T follicular helper cell (primary cell): Measurements from ENCODE around the gene KLHL29.

Source experiments
- DNase-seq: peaks from one replicate; pipeline ENCODE4 v3.0.0-alpha.2; 2020; ENCODE audit warnings: low read depth

Gene KLHL29

GRCh38 chr2:23550553-23550952, 165.6 kb downstream of the KLHL29 start:
- DNase-seq: no peak

- DNase-seq: no peak
Measured at GRCh38 chr2:23551875-23552274, 166.9 kb downstream of the KLHL29 start.

GRCh38 chr2:23553561-23553960, 168.6 kb downstream of the KLHL29 start:
- DNase-seq: no peak

GRCh38 chr2:23554054-23554697, 169.2 kb downstream of the KLHL29 start:
- DNase-seq: no peak

GRCh38 chr2:23555944-23556343, 171.0 kb downstream of the KLHL29 start:
- DNase-seq: no peak

GRCh38 chr2:23556929-23557328, 171.9 kb downstream of the KLHL29 start:
- DNase-seq: no peak

GRCh38 chr2:23557455-23557854, 172.5 kb downstream of the KLHL29 start:
- no peak for DNase-seq

- no peak for DNase-seq
Measured at GRCh38 chr2:23559561-23560239, 174.7 kb downstream of the KLHL29 start.

- no peak for DNase-seq
Measured at GRCh38 chr2:23561088-23561487, 176.1 kb downstream of the KLHL29 start.

- no peak for DNase-seq
Measured at GRCh38 chr2:23561544-23561943, 176.6 kb downstream of the KLHL29 start.

- no peak for DNase-seq
Measured at GRCh38 chr2:23562143-23562542, 177.2 kb downstream of the KLHL29 start.

- DNase-seq: no peak
Measured at GRCh38 chr2:23563151-23563550, 178.2 kb downstream of the KLHL29 start.

GRCh38 chr2:23563673-23564614, 179.0 kb downstream of the KLHL29 start:
- no peak for DNase-seq

- DNase-seq: no peak
Measured at GRCh38 chr2:23564615-23564960, 179.6 kb downstream of the KLHL29 start.

- DNase-seq: no peak
Measured at GRCh38 chr2:23565374-23565773, 180.4 kb downstream of the KLHL29 start.

GRCh38 chr2:23565814-23566213, 180.8 kb downstream of the KLHL29 start:
- DNase-seq: no peak

- no peak for DNase-seq
Measured at GRCh38 chr2:23566241-23567142, 181.5 kb downstream of the KLHL29 start.

GRCh38 chr2:23567161-23567756, 182.3 kb downstream of the KLHL29 start:
- DNase-seq: no peak

- no peak for DNase-seq
Measured at GRCh38 chr2:23568211-23568610, 183.2 kb downstream of the KLHL29 start.

- DNase-seq: no peak
Measured at GRCh38 chr2:23568626-23569190, 183.7 kb downstream of the KLHL29 start.

- DNase-seq: no peak
Measured at GRCh38 chr2:23569761-23570365, 184.9 kb downstream of the KLHL29 start.
